ENCODE results near the gene SUN3. TPM values are rescaled to one million over a fixed set of nuclear protein-coding genes. Genes with fewer than 3 reads are reported as not detected.

SUN3 gene
- total RNA-seq, 1 experiment from 2014 or later: not detected

GRCh38 chr7:47962262-47962661, 66.6 kb downstream of the SUN3 start:
- Mint-ChIP-seq H3K27ac (no peak overlapping the region), H3K36me3 (ENCODE audit: insufficient read depth in 1 of 3, low read depth in 3 of 3) (peaks cover 72 to 86% (median 80%) of the 10 kb centered on the region in 3 experiments), H3K27me3 (ENCODE audit: low read depth) (no peaks in the 10 kb centered on the region), H3K4me1 (no peaks in the 10 kb centered on the region), H3K9me3 (peaks cover 14 to 16% of the 10 kb centered on the region in 2 experiments; a peak in 4 of 5 replicates), H3K4me3 (no peak overlapping the region)
- TF ChIP-seq CTCF (conservative IDR thresholded peaks at IDR 0.05): no peak
- no peak overlapping the region for H3K4ac ChIP-seq (ENCODE audit: low read depth, low read length)
- H2BK20ac ChIP-seq (ENCODE audit: low read depth, low read length, poor library complexity, severe bottlenecking): no peak overlapping the region
- no peaks in the 10 kb centered on the region for H3K9me3 ChIP-seq (ENCODE audit: control insufficient read depth, low read depth, low read length)
- no peaks in the 10 kb centered on the region for H4K20me1 ChIP-seq (ENCODE audit: control insufficient read depth, insufficient read depth, insufficient read length)
- no peak overlapping the region for H3K14ac ChIP-seq (ENCODE audit: insufficient read depth, low read length)
- no peak overlapping the region for H2BK120ac ChIP-seq (ENCODE audit: low read depth, low read length, poor library complexity, severe bottlenecking)
- H3K4me1 ChIP-seq (ENCODE audit: insufficient read depth, low read length): no peaks in the 10 kb centered on the region
- H2BK12ac ChIP-seq (ENCODE audit: insufficient read length, low read depth, low read length): no peak overlapping the region
- no peak overlapping the region for H3T11ph ChIP-seq (ENCODE audit: low read length)
- H3K23me2 ChIP-seq (ENCODE audit: insufficient read length, low read depth, low read length, poor library complexity, severe bottlenecking): no peaks in the 10 kb centered on the region
- no peak overlapping the region for H2AK5ac ChIP-seq (ENCODE audit: insufficient read length, low read length)
- no peak overlapping the region for H3K18ac ChIP-seq (ENCODE audit: insufficient read length, low read depth, low read length)
- no peak overlapping the region for H3K27ac ChIP-seq (ENCODE audit: insufficient read length, low read depth, low read length)
- H3K79me1 ChIP-seq (ENCODE audit: insufficient read depth, low read depth, low read length, poor library complexity, severe bottlenecking): no peaks in the 10 kb centered on the region
- WGBS (ENCODE audit: extremely low coverage, insufficient read length, low lambda C conversion rate): no CpG with 5 or more reads among the region's 3 CpGs
- no peak overlapping the region for H4K91ac ChIP-seq (ENCODE audit: insufficient read length, low read depth, low read length)
- no peak overlapping the region for H4K5ac ChIP-seq (ENCODE audit: insufficient read length, low read depth, low read length)
- no peak overlapping the region for H3K9ac ChIP-seq (ENCODE audit: extremely low read depth, insufficient read length, low read length)
- H3K4me2 ChIP-seq (ENCODE audit: insufficient read depth, insufficient read length, low read length): no peak overlapping the region
- no peaks in the 10 kb centered on the region for H3K27me3 ChIP-seq (ENCODE audit: insufficient read depth, low read length)
- no peak overlapping the region for H2BK15ac ChIP-seq (ENCODE audit: low read depth, low read length)
- H2AFZ ChIP-seq (ENCODE audit: low read length): no peak overlapping the region
- H2BK5ac ChIP-seq (ENCODE audit: insufficient read length, low read length): no peak overlapping the region
- H4K8ac ChIP-seq (replicated peaks; ENCODE audit: insufficient read length, low read depth, low read length): no peak overlapping the region
- H3K56ac ChIP-seq (ENCODE audit: insufficient read length, low read depth, low read length): no peak overlapping the region
- no peak overlapping the region for H3K23ac ChIP-seq (ENCODE audit: insufficient read length, low read depth, low read length)
- no peak for DNase-seq
- H3K79me2 ChIP-seq (ENCODE audit: insufficient read depth, low read length): no peaks in the 10 kb centered on the region
